HepG2 (cell line): ENCODE data around the gene GPATCH3. TPM values are rescaled to one million over a fixed set of nuclear protein-coding genes. Genes with fewer than 3 reads are reported as not detected.

Experiments
- AKAP8 ChIP-seq: sonication (generic); formaldehyde crosslinking; IDR thresholded peaks from 2 replicates; pipeline ENCODE4 v1.5.1; 2020; ENCODE audit warnings: mild to moderate bottlenecking, missing genetic modification reagents
- ATF5 ChIP-seq: sonication (generic); formaldehyde crosslinking; IDR thresholded peaks from 2 replicates; pipeline ENCODE4 v1.4.0; 2020; ENCODE audit warnings: mild to moderate bottlenecking, low read depth, missing genetic modification reagents
- CBX5 ChIP-seq: sonication (generic); formaldehyde crosslinking; IDR thresholded peaks from 2 replicates; pipeline ENCODE4 v1.4.0; 2020; ENCODE audit warnings: missing genetic modification reagents, borderline replicate concordance
- GZF1 ChIP-seq: sonication (generic); formaldehyde crosslinking; IDR thresholded peaks from 2 replicates; pipeline ENCODE4 v1.5.1; 2020; ENCODE audit warnings: mild to moderate bottlenecking, missing genetic modification reagents
- MED13 ChIP-seq: sonication (generic); formaldehyde crosslinking; IDR thresholded peaks from 2 replicates; pipeline ENCODE4 v1.5.0; 2020; ENCODE audit warnings: missing genetic modification reagents
- MEF2D ChIP-seq: sonication (generic); formaldehyde crosslinking; IDR thresholded peaks from 2 replicates; pipeline ENCODE4 v1.5.1; 2020; ENCODE audit warnings: mild to moderate bottlenecking, missing genetic modification reagents
- NR1H2 ChIP-seq: sonication (generic); formaldehyde crosslinking; IDR thresholded peaks from 2 replicates; pipeline ENCODE4 v1.8.1; 2022; ENCODE audit warnings: low read depth, missing genetic modification reagents, borderline replicate concordance
- PAXIP1 ChIP-seq: sonication (generic); formaldehyde crosslinking; conservative IDR thresholded peaks from 2 replicates; pipeline ENCODE4 v1.4.0; 2020; ENCODE audit warnings: mild to moderate bottlenecking, missing genetic modification reagents, moderate library complexity
- TARDBP ChIP-seq: sonication (generic); formaldehyde crosslinking; IDR thresholded peaks from 2 replicates; pipeline ENCODE4 v1.8.0; 2022; ENCODE audit warnings: mild to moderate bottlenecking, missing genetic modification reagents
- TCF7L2 ChIP-seq: IDR thresholded peaks from 2 replicates; pipeline ENCODE4 v1.6.1; 2011; ENCODE audit warnings: mild to moderate bottlenecking, low read depth, low read length, moderate library complexity
- ZNF367 ChIP-seq: sonication (generic); formaldehyde crosslinking; IDR thresholded peaks from 2 replicates; pipeline ENCODE4 v1.4.0; 2020; ENCODE audit warnings: missing genetic modification reagents, borderline replicate concordance
- ZNF589 ChIP-seq: sonication (generic); formaldehyde crosslinking; conservative IDR thresholded peaks from 2 replicates; pipeline ENCODE4 v1.8.0; 2022; ENCODE audit warnings: mild to moderate bottlenecking, moderate library complexity, missing genetic modification reagents
- ZSCAN29 ChIP-seq: sonication (generic); formaldehyde crosslinking; conservative IDR thresholded peaks from 2 replicates; pipeline ENCODE4 v1.4.0; 2020; ENCODE audit warnings: mild to moderate bottlenecking, missing genetic modification reagents
- polyA plus RNA-seq, 8 experiments: library from polyadenylated mRNA; depleted of rRNA in 3 of 8; stranded (reverse) in 7 of 8; unstranded in 1 of 8; fragments of >200 nt; fragmentation: Illumina TruSeq in 4 of 8; extraction: Trizol in 4 of 8; gene quantifications; 2 replicates each; pipeline versions ENCODE4 v1.2.1 to v1.2.3, GENCODE V29; 2011 to 2016; ENCODE audit warnings: low read depth in 4 of 8, missing spikeins in 1 of 8, mixed read lengths in 1 of 8; ENCODE audit not compliant: insufficient read depth in 1 of 8
- total RNA-seq, 5 experiments: library from RNA; depleted of rRNA; stranded (reverse); fragments of >200 nt; fragmentation: Illumina TruSeq; extraction: Trizol; gene quantifications; 2 replicates each; pipeline ENCODE4 v1.2.3, GENCODE V29; 2016; ENCODE audit warnings: low read depth in 1 of 5
- TF ChIP-seq, protein P1 (sequence below): IDR thresholded peaks from 2 replicates; pipeline ENCODE4 v1.6.1; 2012; ENCODE audit warnings: low read length, improper control_type of control experiment

Gene GPATCH3
- total and polyA plus RNA-seq, 2 of the 13 experiments (the other 11 are each of a cell fraction or from before 2014, with no cell fraction given): 8.3 to 11.0 TPM

- TF ChIP-seq PAXIP1 (CRISPR knock-in tag): peak; percentile 38; the same call in 1 of the 2 replicates
- TF ChIP-seq MED13 (CRISPR knock-in tag): peak; percentile 68; the same call in 1 of the 2 replicates
- no peak for TF ChIP-seq ZNF589 (CRISPR knock-in tag)
- TF ChIP-seq ATF5 (CRISPR knock-in tag): no peak
- TF ChIP-seq NR1H2: no peak
- TF ChIP-seq CBX5: peak; percentile 70; the same call in 1 of the 2 replicates
- TF ChIP-seq ZNF367 (CRISPR knock-in tag): no peak
- TF ChIP-seq, protein P1, sequence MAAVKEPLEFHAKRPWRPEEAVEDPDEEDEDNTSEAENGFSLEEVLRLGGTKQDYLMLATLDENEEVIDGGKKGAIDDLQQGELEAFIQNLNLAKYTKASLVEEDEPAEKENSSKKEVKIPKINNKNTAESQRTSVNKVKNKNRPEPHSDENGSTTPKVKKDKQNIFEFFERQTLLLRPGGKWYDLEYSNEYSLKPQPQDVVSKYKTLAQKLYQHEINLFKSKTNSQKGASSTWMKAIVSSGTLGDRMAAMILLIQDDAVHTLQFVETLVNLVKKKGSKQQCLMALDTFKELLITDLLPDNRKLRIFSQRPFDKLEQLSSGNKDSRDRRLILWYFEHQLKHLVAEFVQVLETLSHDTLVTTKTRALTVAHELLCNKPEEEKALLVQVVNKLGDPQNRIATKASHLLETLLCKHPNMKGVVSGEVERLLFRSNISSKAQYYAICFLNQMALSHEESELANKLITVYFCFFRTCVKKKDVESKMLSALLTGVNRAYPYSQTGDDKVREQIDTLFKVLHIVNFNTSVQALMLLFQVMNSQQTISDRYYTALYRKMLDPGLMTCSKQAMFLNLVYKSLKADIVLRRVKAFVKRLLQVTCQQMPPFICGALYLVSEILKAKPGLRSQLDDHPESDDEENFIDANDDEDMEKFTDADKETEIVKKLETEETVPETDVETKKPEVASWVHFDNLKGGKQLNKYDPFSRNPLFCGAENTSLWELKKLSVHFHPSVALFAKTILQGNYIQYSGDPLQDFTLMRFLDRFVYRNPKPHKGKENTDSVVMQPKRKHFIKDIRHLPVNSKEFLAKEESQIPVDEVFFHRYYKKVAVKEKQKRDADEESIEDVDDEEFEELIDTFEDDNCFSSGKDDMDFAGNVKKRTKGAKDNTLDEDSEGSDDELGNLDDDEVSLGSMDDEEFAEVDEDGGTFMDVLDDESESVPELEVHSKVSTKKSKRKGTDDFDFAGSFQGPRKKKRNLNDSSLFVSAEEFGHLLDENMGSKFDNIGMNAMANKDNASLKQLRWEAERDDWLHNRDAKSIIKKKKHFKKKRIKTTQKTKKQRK: no peak
- no peak for TF ChIP-seq AKAP8 (CRISPR knock-in tag)
- peak; percentile 92 for TF ChIP-seq TARDBP (CRISPR knock-in tag)
- no peak for TF ChIP-seq GZF1 (CRISPR knock-in tag)
- TF ChIP-seq ZSCAN29: 0 out of 2 replicates have a peak, but pooled peaks have one; percentile 51
- no peak for TF ChIP-seq TCF7L2
- TF ChIP-seq MEF2D (CRISPR knock-in tag): peak; percentile 72
Observed at GRCh38 chr1:26900001-26900814, at the start of gene GPATCH3 (continued).
